Type B pancreatic cell (in vitro differentiated cells): ENCODE measurements around the gene KRT76. TPM values are rescaled to one million over a fixed set of nuclear protein-coding genes. Genes with fewer than 3 reads are reported as not detected.
A peak's percentile ranks its signal among the peaks of the same experiment; 100 is the strongest.

Experiments used
- DNase-seq: peaks from one replicate; pipeline ENCODE4 v3.0.0; 2021; ENCODE audit warnings: mixed read lengths; ENCODE audit not compliant: unreplicated experiment; ENCODE audit errors: extremely low spot score
- H3K27ac Mint-ChIP-seq: 2 replicates; pipeline ENCODE4 v1.8.0; 2021; ENCODE audit warnings: mild to moderate bottlenecking, mixed read lengths
- H3K27me3 Mint-ChIP-seq: 2 replicates; pipeline ENCODE4 v1.8.0; 2021; ENCODE audit warnings: mixed read lengths
- H3K36me3 Mint-ChIP-seq: 2 replicates; pipeline ENCODE4 v1.8.0; 2021; ENCODE audit warnings: mixed read lengths
- H3K4me1 Mint-ChIP-seq: one replicate; pipeline ENCODE4 v1.8.0; 2021; ENCODE audit warnings: mixed read lengths; ENCODE audit not compliant: unreplicated experiment
- H3K4me3 Mint-ChIP-seq: 2 replicates; pipeline ENCODE4 v1.8.0; 2021; ENCODE audit warnings: mild to moderate bottlenecking, mixed read lengths
- H3K9me3 Mint-ChIP-seq: 2 replicates; pipeline ENCODE4 v1.8.0; 2021; ENCODE audit warnings: mixed read lengths
- total RNA-seq: library from RNA; stranded (reverse); gene quantifications from 2 replicates; pipeline ENCODE4 v1.2.1, GENCODE V29; 2021; ENCODE audit warnings: low replicate concordance
- TF ChIP-seq, protein P1 (sequence below): fragments of 200-600 bp; sonication (generic); conservative IDR thresholded peaks from 2 replicates; pipeline ENCODE4 v1.5.0; 2021; ENCODE audit warnings: antibody characterized with exemption, mild to moderate bottlenecking

Gene KRT76
- total RNA-seq, 1 donor from 2014 or later = not detected

DNA sequence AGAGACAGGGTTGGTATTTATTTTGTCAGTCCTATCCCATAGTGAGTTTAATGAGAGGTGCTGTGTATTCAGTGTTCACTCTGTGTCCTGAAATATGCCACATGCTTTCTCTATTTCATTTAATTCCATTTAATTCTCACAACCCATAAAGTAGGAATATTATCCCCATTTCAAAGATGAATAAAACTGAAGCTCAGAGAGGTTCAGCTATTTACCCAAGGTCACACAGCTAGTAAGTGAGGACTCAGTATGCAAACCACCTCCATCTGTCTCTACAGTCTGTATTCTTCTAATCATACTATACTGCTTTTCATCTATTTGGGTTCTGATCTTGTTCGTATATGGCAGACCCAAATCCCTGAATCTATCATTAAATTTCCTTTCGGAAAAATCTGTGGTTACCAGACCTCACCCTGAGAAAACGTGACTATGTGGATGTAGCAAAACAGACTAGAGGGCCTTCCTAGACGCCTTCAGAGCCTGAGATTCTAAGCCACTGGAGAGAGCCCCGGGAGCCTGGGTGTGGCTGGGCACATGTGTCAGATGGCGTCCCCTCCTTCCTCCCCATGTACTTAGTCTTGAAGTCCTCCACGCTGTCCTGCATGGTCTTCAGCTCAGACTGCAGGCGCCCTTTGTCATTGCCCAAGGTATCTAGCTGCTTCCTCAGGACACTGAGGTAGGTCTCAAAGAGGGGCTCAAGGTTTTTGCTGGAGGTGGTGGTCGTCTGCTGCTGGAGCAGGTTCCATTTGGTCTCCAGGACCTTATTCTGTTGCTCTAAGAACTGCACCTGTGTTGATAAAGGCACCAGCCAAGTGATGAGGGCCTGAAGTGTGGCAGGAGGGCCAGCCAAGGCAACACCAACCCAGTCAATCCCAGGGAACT lies 34.3 kb upstream of the KRT76 start:
- Mint-ChIP-seq H3K27me3 (peaks cover 49% of the 10 kb centered on the region), H3K9me3 (no peaks in the 10 kb centered on the region), H3K27ac (peak overlapping the region; percentile 98), H3K36me3 (peaks cover 16% of the 10 kb centered on the region), H3K4me1 (no peaks in the 10 kb centered on the region), H3K4me3 (peak overlapping the region; percentile 86)
- TF ChIP-seq, protein P1, sequence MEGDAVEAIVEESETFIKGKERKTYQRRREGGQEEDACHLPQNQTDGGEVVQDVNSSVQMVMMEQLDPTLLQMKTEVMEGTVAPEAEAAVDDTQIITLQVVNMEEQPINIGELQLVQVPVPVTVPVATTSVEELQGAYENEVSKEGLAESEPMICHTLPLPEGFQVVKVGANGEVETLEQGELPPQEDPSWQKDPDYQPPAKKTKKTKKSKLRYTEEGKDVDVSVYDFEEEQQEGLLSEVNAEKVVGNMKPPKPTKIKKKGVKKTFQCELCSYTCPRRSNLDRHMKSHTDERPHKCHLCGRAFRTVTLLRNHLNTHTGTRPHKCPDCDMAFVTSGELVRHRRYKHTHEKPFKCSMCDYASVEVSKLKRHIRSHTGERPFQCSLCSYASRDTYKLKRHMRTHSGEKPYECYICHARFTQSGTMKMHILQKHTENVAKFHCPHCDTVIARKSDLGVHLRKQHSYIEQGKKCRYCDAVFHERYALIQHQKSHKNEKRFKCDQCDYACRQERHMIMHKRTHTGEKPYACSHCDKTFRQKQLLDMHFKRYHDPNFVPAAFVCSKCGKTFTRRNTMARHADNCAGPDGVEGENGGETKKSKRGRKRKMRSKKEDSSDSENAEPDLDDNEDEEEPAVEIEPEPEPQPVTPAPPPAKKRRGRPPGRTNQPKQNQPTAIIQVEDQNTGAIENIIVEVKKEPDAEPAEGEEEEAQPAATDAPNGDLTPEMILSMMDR = no peak
- no peak for DNase-seq

DNA sequence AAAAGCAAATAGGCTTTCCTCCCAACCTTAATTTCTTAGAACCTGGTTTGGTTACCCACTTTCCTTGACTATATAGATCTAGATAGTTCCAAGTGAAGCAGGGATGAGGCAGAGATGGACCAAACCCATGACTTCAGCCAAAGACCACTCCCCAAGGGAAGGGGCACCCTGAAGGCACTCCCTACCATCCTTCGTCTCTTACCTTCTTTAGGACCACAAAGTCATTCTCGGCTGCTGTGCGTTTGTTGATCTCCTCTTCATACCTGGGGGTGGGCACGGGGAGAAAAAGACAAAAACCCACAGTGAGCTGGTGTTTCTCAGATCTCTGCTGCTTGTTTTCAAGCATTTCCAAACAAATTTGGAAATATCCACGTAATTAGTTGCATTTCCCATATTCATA lies 33.4 kb upstream of the KRT76 start:
- Mint-ChIP-seq H3K9me3 (no peaks in the 10 kb centered on the region), H3K36me3 (peaks cover 16% of the 10 kb centered on the region), H3K4me1 (no peaks in the 10 kb centered on the region), H3K4me3 (peak overlapping the region; percentile 86), H3K27ac (peak overlapping the region; percentile 98), H3K27me3 (peaks cover 54% of the 10 kb centered on the region)
- TF ChIP-seq, protein P1 = no peak
- DNase-seq = no peak

DNA sequence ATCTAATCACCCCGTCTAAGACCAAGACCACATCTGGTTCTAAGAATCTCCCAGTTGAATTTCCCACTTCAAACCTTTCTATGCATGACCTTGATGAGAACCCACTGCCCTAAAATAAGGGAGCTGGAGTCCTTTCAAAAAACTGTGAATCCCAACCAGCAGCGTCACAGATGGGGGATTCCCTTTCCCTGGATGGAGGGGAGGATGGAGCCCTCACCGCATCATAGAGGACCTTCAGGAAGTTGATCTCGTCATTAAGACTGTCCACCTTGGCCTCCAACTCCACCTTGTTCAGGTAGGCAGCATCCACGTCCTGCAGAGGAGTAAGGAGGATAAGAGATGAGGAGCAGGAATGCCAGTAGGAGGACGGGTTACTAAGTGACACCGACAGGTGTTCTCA lies 32.0 kb upstream of the KRT76 start:
- H3K27me3 Mint-ChIP-seq = peaks cover 54% of the 10 kb centered on the region

DNA sequence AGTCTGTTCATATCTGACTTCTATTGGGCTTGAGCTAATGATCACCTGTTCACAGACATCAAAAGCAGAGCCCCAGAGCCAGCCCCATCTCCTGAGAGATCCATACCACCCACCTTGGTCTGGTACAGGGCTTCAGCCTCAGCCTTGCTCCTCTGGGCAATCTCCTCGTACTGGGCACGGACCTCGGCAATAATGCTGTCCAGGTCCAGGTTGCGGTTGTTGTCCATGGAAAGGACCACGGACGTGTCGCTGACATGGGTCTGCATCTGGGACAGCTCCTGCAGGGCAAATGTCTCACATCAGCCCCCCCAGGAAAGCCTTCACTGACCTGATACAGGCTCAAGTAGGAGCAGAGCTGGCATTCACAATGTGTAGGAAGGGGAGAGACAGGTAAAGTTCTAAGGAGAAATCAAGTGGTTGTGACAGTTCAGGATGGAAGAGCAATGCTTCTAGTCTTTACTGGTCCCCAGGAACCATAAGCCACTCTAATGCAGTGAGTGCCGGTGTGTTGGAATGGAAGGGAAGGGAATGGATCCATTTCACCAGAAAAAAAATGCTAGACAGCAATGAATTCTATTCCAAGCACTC lies 31.5 kb upstream of the KRT76 start:
- peaks cover 53% of the 10 kb centered on the region for H3K27me3 Mint-ChIP-seq
- DNase-seq = no peak
- H3K4me1 Mint-ChIP-seq = no peaks in the 10 kb centered on the region

More for the DNA sequence above, 32.0 kb upstream of the KRT76 start:
- H3K36me3 Mint-ChIP-seq = peaks cover 12% of the 10 kb centered on the region
- H3K4me1 Mint-ChIP-seq = no peaks in the 10 kb centered on the region
- peak overlapping the region; percentile 86 for H3K4me3 Mint-ChIP-seq
- no peak for DNase-seq
- H3K9me3 Mint-ChIP-seq = no peaks in the 10 kb centered on the region
- TF ChIP-seq, protein P1 = no peak
- H3K27ac Mint-ChIP-seq = peak overlapping the region; percentile 84

DNA sequence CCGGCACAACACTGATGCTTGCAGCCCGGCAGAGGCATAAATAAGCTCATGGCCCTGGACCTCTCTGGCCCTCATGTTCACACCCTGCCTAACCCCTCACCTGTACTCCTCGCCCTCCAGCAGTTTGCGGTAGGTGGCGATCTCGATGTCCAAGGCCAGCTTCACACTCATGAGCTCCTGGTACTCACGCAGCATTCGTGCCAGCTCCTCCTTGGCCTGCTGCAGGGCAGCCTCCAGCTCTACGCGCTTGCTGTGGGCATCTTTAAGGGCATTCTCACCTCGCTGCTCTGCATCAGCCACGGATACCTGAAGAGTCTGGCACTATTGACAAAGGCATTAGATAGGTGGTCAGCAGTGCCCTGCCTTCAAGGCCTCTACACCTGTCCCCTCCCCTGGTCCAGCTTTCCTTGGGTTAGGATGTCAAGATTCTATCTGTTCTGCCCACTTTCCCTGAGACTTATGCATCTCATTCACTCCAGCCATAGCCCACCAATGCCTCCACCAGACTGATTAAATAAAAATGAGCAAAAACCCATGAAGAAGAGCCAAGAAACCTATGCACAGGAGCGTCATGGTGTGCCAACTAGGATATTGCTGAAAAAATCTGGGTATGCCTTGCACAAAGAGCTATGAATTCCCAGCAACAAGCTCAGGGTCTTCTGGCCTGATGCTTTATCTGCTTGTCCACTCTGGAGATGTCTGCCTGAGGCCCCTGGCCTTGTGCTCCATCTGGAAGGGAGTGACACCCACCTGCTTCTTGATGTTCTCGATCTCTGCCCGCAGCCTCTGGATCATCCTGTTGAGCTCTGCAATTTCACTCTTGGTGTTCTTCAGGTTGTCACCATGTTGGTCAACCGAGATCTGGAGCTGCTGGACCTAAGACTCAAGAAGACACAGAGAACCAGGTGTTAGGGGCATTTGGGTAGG lies 30.7 kb upstream of the KRT76 start:
- Mint-ChIP-seq H3K27ac (peak overlapping the region; percentile 95), H3K4me3 (peak overlapping the region; percentile 62), H3K9me3 (no peaks in the 10 kb centered on the region), H3K27me3 (peaks cover 58% of the 10 kb centered on the region), H3K4me1 (no peaks in the 10 kb centered on the region), H3K36me3 (peaks cover 12% of the 10 kb centered on the region)
- DNase-seq = no peak
- TF ChIP-seq, protein P1 = no peak

More for the DNA sequence above, 31.5 kb upstream of the KRT76 start:
- H3K9me3 Mint-ChIP-seq = no peaks in the 10 kb centered on the region
- TF ChIP-seq, protein P1 = no peak
- H3K36me3 Mint-ChIP-seq = peaks cover 12% of the 10 kb centered on the region
- peak overlapping the region; percentile 84 for H3K27ac Mint-ChIP-seq
- peak overlapping the region; percentile 7 for H3K4me3 Mint-ChIP-seq
